Stomach (tissue), 4 donors: ENCODE measurements around the gene ZNF609.

Source experiments
- CTCF ChIP-seq, 7 experiments: fragments of 450-650 bp in 4 of 7; fragments of 200-600 bp in 3 of 7; sonication (generic) in 3 of 7; IDR thresholded peaks; one replicate each; pipeline ENCODE4 v1.5.1; 2016 to 2019; ENCODE audit warnings: antibody characterized with exemption in 7 of 7, control low read depth in 2 of 7, mild to moderate bottlenecking in 1 of 7
- POLR2A ChIP-seq, 4 donors: fragments of 450-650 bp; IDR thresholded peaks; one replicate each; pipeline ENCODE4 v1.6.1; 2016; ENCODE audit warnings: antibody characterized with exemption in 4 of 4, control low read depth in 2 of 4, mild to moderate bottlenecking in 1 of 4, moderate library complexity in 1 of 4
- POLR2AphosphoS5 ChIP-seq, 3 donors: sonication (generic); formaldehyde crosslinking; IDR thresholded peaks; one replicate each; pipeline ENCODE4 v1.6.1; 2016; ENCODE audit warnings: antibody characterized with exemption in 3 of 3

DNA sequence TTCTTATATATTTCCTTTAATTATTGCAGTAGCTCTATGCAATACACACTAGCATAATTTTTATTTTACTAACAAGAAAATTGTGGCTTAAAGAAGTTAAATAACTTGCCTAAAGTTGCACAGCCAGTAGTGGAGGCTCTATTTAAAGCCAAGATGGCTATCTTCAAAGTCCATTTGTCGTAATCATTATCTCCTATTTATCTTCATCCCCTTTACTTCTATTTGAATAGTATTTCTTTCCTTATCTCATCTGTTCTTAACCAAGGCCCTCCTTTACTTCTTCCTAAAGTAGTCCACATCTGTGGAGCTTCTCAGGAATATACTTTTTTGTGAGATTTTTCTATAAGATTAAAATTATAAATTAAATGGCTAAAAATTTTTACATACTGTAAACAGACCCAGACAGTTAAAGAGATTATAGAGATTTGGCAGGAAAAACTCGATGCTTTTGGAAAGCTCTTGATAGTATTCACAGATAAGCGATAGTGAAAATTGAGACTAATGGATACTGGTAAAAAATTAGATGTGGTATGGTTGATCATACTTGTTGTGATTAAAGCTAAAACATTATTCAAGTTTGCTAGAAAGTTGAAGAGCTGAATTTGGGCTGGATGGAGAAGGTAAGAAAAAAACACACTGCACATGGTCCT, 129.2 kb downstream of the ZNF609 start:
- TF ChIP-seq CTCF (IDR thresholded peaks at IDR 0.05) (no peak), POLR2AphosphoS5 (IDR thresholded peaks at IDR 0.05) (no peak), POLR2A (IDR thresholded peaks at IDR 0.05) (no peak)
